Fibroblast of lung (primary cell): ENCODE measurements around the gene STARD4.

Source experiments
- CTCF ChIP-seq, 2 donors: IDR thresholded peaks in 1 of 2; conservative IDR thresholded peaks in 1 of 2; 1 replicate in 1 of 2; 2 replicates in 1 of 2; pipeline ENCODE4 v1.5.1; 2011 to 2012; ENCODE audit warnings: low read length in 2 of 2, control low read depth in 1 of 2, inconsistent platforms in 1 of 2, low read depth in 1 of 2, mild to moderate bottlenecking in 1 of 2
- EZH2 ChIP-seq: IDR thresholded peaks from 2 replicates; pipeline ENCODE4 v1.5.1; 2012; ENCODE audit warnings: low read length, control low read depth, mild to moderate bottlenecking; ENCODE audit errors: missing control alignments

- TF ChIP-seq CTCF (conservative IDR thresholded peaks at IDR 0.05 in 1 of 2, IDR thresholded peaks at IDR 0.05 in 1 of 2; ENCODE audit: low read depth in 1 of 2, low read length in 2 of 2) = no peak
- no peak for TF ChIP-seq EZH2
Measured at GRCh38 chr5:111557686-111558085, 45.4 kb upstream of the STARD4 start.
